Measurements from ENCODE around the gene CPLX3. TPM values are rescaled to one million over a fixed set of nuclear protein-coding genes. Genes with fewer than 3 reads are reported as not detected.
A peak's percentile ranks its signal among the peaks of the same experiment; 100 is the strongest.

Gene CPLX3
- total and polyA plus RNA-seq, 2 of the 8 experiments (the other 6 are each of a cell fraction or from before 2014, with no cell fraction given): 0.17 TPM; not detected in 1

- peaks cover 6% of the 10 kb centered on the region for H3K79me1 ChIP-seq (ENCODE audit: low read depth, low read length)
- ChIA-PET POLR2A (ENCODE audit: partially characterized antibody) (interaction anchor here (1.1 to 2.3 kb wide), 2 partner anchors 44 to 51 kb away, joined by 3 to 6 read pairs; partner anchors contain the start of gene FAM219B), CTCF (ENCODE audit: partially characterized antibody) (interaction anchor here (0.6 to 4.9 kb wide), 12 partner anchors 12 to 1053 kb away, joined by 3 to 24 read pairs (median 4); partner anchors contain the start of gene ULK3)
- no peak overlapping the region for H2BK12ac ChIP-seq (ENCODE audit: low read depth, low read length)
- no peak for DNase-seq (ENCODE audit: low read depth in 1 of 2, low spot score in 2 of 2)
- no peaks in the 10 kb centered on the region for H3K23me2 ChIP-seq (ENCODE audit: low read depth, low read length)
- no peak overlapping the region for H3K4me3 ChIP-seq (ENCODE audit: extremely low read depth in 1 of 4, insufficient read depth in 2 of 4, low read depth in 3 of 4, low read length in 4 of 4)
- no peak overlapping the region for H2AFZ ChIP-seq (ENCODE audit: low read length)
- H2BK15ac ChIP-seq (ENCODE audit: low read length): no peak overlapping the region
- peaks cover 2 to 19% (median 10%) of the 10 kb centered on the region in 4 experiments; a peak in 6 of 8 replicates for H3K36me3 ChIP-seq (ENCODE audit: control insufficient read depth in 2 of 4, insufficient read depth in 4 of 4, low read length in 3 of 4)
- no peak overlapping the region for H3K23ac ChIP-seq (ENCODE audit: insufficient read length)
- H3K56ac ChIP-seq (replicated peaks; ENCODE audit: insufficient read length, low read depth, low read length): no peak overlapping the region
- no peak overlapping the region for H2BK120ac ChIP-seq (replicated peaks; ENCODE audit: low read depth, low read length)
- H3K27ac ChIP-seq (ENCODE audit: low read depth, low read length): no peak overlapping the region
- H3K4me1 ChIP-seq (replicated peaks in 1 of 4; ENCODE audit: control insufficient read depth in 3 of 4, insufficient read depth in 4 of 4, low read length in 3 of 4): peaks cover 0 to 1% (median 0%) of the 10 kb centered on the region in 4 experiments; a peak in 1 of 7 replicates
- H2BK20ac ChIP-seq (ENCODE audit: low read length): no peak overlapping the region
- no peak overlapping the region for H3K4me2 ChIP-seq (ENCODE audit: insufficient read depth in 1 of 2, low read depth in 2 of 2, low read length in 2 of 2)
- H3K18ac ChIP-seq (ENCODE audit: extremely low read depth, low read length): no peak overlapping the region
- no peak overlapping the region for H2BK5ac ChIP-seq (ENCODE audit: low read depth, low read length)
- H3K79me2 ChIP-seq (ENCODE audit: control insufficient read depth in 1 of 2, insufficient read depth in 2 of 2, low read length in 2 of 2): no peaks in the 10 kb centered on the region
- WGBS, 2 experiments (ENCODE audit: extremely low coverage in 1 of 2, insufficient coverage in 1 of 2, insufficient read length in 1 of 2, insufficient replicate concordance in 2 of 2, low coverage in 1 of 2, low lambda C conversion rate in 2 of 2, missing lambda C conversion rate in 1 of 2): 91% methylated on average over 2 of the region's 2 CpGs; no CpG with 5 or more reads in 1 of the 2 experiments
- no peak overlapping the region for H4K91ac ChIP-seq (replicated peaks; ENCODE audit: insufficient read length, low read length)
- no peak overlapping the region for H3K4ac ChIP-seq (replicated peaks; ENCODE audit: insufficient read length, low read depth, low read length)
- no peak overlapping the region for H3K14ac ChIP-seq (ENCODE audit: insufficient read length)
- no peaks in the 10 kb centered on the region for H3K9me3 ChIP-seq (ENCODE audit: insufficient read depth in 2 of 2, low read depth in 1 of 2, low read length in 1 of 2)
- no peaks in the 10 kb centered on the region for H3K27me3 ChIP-seq (replicated peaks in 1 of 4; ENCODE audit: control insufficient read depth in 3 of 4, extremely low read depth in 1 of 4, insufficient read depth in 3 of 4, low read length in 3 of 4)
- peaks cover 0 to 8% of the 10 kb centered on the region in 2 experiments for H4K20me1 ChIP-seq (replicated peaks in 1 of 2; ENCODE audit: control insufficient read depth in 1 of 2, insufficient read depth in 2 of 2, low read length in 2 of 2)
- H4K5ac ChIP-seq (ENCODE audit: insufficient read length, low read depth, low read length): no peak overlapping the region
- H2AK5ac ChIP-seq (ENCODE audit: low read depth, low read length): no peak overlapping the region
- peak overlapping the region; percentile 71; the same call in 1 of the 2 replicates for H4K8ac ChIP-seq (ENCODE audit: extremely low read depth, insufficient read depth, low read length)
- no peak for FAIRE-seq
- no peak overlapping the region for H3K9ac ChIP-seq (replicated peaks in 1 of 4; ENCODE audit: extremely low read depth in 1 of 4, low read depth in 3 of 4, low read length in 3 of 4)
- no peak for TF ChIP-seq KDM1A (IDR thresholded peaks at IDR 0.05; ENCODE audit: borderline replicate concordance, low read length)
- TF ChIP-seq SP1 (IDR thresholded peaks at IDR 0.05; ENCODE audit: low read depth, low read length): no peak
- no peak for TF ChIP-seq CBX5 (IDR thresholded peaks at IDR 0.05; ENCODE audit: low read depth, low read length)
- no peak for TF ChIP-seq BACH1 (IDR thresholded peaks at IDR 0.05; ENCODE audit: low read length)
- no peak for TF ChIP-seq SP4 (IDR thresholded peaks at IDR 0.05; ENCODE audit: low read length)
- TF ChIP-seq BRCA1 (IDR thresholded peaks at IDR 0.05; ENCODE audit: low read depth, low read length): no peak
- no peak for TF ChIP-seq GABPA (IDR thresholded peaks at IDR 0.05; ENCODE audit: borderline replicate concordance, insufficient read depth, low read length)
- no peak for TF ChIP-seq ATF3 (IDR thresholded peaks at IDR 0.05; ENCODE audit: insufficient read depth, low read depth, low read length)
- no peak for TF ChIP-seq SIN3A (conservative IDR thresholded peaks at IDR 0.05 in 1 of 2, IDR thresholded peaks at IDR 0.05 in 1 of 2; ENCODE audit: low read depth in 1 of 2, low read length in 2 of 2)
- TF ChIP-seq JUN (IDR thresholded peaks at IDR 0.05; ENCODE audit: low read depth, low read length): no peak
- TF ChIP-seq NANOG (IDR thresholded peaks at IDR 0.05; ENCODE audit: insufficient read depth, low read depth, low read length, poor library complexity, severe bottlenecking): no peak
- TF ChIP-seq SIRT6 (IDR thresholded peaks at IDR 0.05; ENCODE audit: low read length): no peak
- TF ChIP-seq RNF2 (IDR thresholded peaks at IDR 0.05; ENCODE audit: borderline replicate concordance, low read depth, low read length, missing control alignments, poor library complexity, severe bottlenecking): no peak
Observed at GRCh38 chr15:74855857-74856256, 29.4 kb downstream of the CPLX3 start.

Measured in H1 (cell line).